HepG2 (cell line): ENCODE data around the gene BACE1-AS. TPM values are rescaled to one million over a fixed set of nuclear protein-coding genes. Genes with fewer than 3 reads are reported as not detected.

Experiments used
- CEBPG ChIP-seq: IDR thresholded peaks from 2 replicates; pipeline ENCODE4 v1.6.1; 2016
- DR1 ChIP-seq: sonication (generic); formaldehyde crosslinking; IDR thresholded peaks from 2 replicates; pipeline ENCODE4 v1.8.0; 2021; ENCODE audit warnings: mild to moderate bottlenecking, missing genetic modification reagents, inconsistent platforms
- ERF ChIP-seq: IDR thresholded peaks from 2 replicates; pipeline ENCODE4 v1.6.1; 2018; ENCODE audit warnings: missing biosample characterization, missing genetic modification reagents
- HIC2 ChIP-seq: sonication (generic); formaldehyde crosslinking; IDR thresholded peaks from 2 replicates; pipeline ENCODE4 v1.9.0; 2022; ENCODE audit warnings: low read depth, missing genetic modification reagents
- IRX3 ChIP-seq: sonication (generic); formaldehyde crosslinking; IDR thresholded peaks from 2 replicates; pipeline ENCODE4 v1.8.1; 2023; ENCODE audit warnings: mild to moderate bottlenecking, low read depth, missing genetic modification reagents, borderline replicate concordance
- KLF16 ChIP-seq, 2 experiments: sonication (generic) in 1 of 2; formaldehyde crosslinking in 1 of 2; IDR thresholded peaks; 2 replicates each; pipeline versions ENCODE4 v1.6.1 to v1.8.0; 2016 to 2023; ENCODE audit warnings: missing genetic modification reagents in 2 of 2, missing compliant biosample characterization in 1 of 2
- MBNL3 ChIP-seq: fragments of 250-450 bp; sonication (Bioruptor Pico); conservative IDR thresholded peaks from 2 replicates; pipeline ENCODE4 v1.8.0; 2022; ENCODE audit warnings: mild to moderate bottlenecking, inconsistent platforms
- ONECUT2 ChIP-seq: sonication (generic); formaldehyde crosslinking; IDR thresholded peaks from 2 replicates; pipeline ENCODE4 v1.4.0; 2020; ENCODE audit warnings: missing genetic modification reagents
- POGK ChIP-seq: sonication (generic); formaldehyde crosslinking; conservative IDR thresholded peaks from 2 replicates; pipeline ENCODE4 v1.8.0; 2022; ENCODE audit warnings: mild to moderate bottlenecking, moderate library complexity, missing genetic modification reagents
- POLR2AphosphoS5 ChIP-seq: IDR thresholded peaks from 2 replicates; pipeline ENCODE4 v1.6.1; 2012; ENCODE audit warnings: low read depth, low read length
- PRDM4 ChIP-seq: sonication (generic); formaldehyde crosslinking; IDR thresholded peaks from 2 replicates; pipeline ENCODE4 v1.9.0; 2021; ENCODE audit warnings: missing genetic modification reagents, borderline replicate concordance
- RFXAP ChIP-seq: sonication (generic); formaldehyde crosslinking; IDR thresholded peaks from 2 replicates; pipeline ENCODE4 v1.4.0; 2020; ENCODE audit warnings: missing genetic modification reagents, borderline replicate concordance
- ZBTB49 ChIP-seq: sonication (generic); formaldehyde crosslinking; IDR thresholded peaks from 2 replicates; pipeline ENCODE4 v1.4.0; 2020; ENCODE audit warnings: missing genetic modification reagents, borderline replicate concordance
- ZNF138 ChIP-seq: sonication (generic); formaldehyde crosslinking; IDR thresholded peaks from 2 replicates; pipeline ENCODE4 v1.5.0; 2020; ENCODE audit warnings: mild to moderate bottlenecking, low read depth, missing genetic modification reagents
- ZNF776 ChIP-seq: sonication (generic); formaldehyde crosslinking; IDR thresholded peaks from 2 replicates; pipeline ENCODE4 v1.4.0; 2020; ENCODE audit warnings: mild to moderate bottlenecking, missing genetic modification reagents
- ZNF839 ChIP-seq: sonication (generic); formaldehyde crosslinking; IDR thresholded peaks from 2 replicates; pipeline ENCODE4 v1.4.0; 2020; ENCODE audit warnings: missing genetic modification reagents, mild to moderate bottlenecking, borderline replicate concordance
- ZSCAN21 ChIP-seq: sonication (generic); formaldehyde crosslinking; IDR thresholded peaks from 2 replicates; pipeline ENCODE4 v1.8.0; 2022; ENCODE audit warnings: mild to moderate bottlenecking, missing genetic modification reagents, moderate library complexity, borderline replicate concordance
- polyA plus RNA-seq, 8 experiments: library from polyadenylated mRNA; depleted of rRNA in 3 of 8; stranded (reverse) in 7 of 8; unstranded in 1 of 8; fragments of >200 nt; fragmentation: Illumina TruSeq in 4 of 8; extraction: Trizol in 4 of 8; gene quantifications; 2 replicates each; pipeline versions ENCODE4 v1.2.1 to v1.2.3, GENCODE V29; 2011 to 2016; ENCODE audit warnings: low read depth in 4 of 8, missing spikeins in 1 of 8, mixed read lengths in 1 of 8; ENCODE audit not compliant: insufficient read depth in 1 of 8
- total RNA-seq, 5 experiments: library from RNA; depleted of rRNA; stranded (reverse); fragments of >200 nt; fragmentation: Illumina TruSeq; extraction: Trizol; gene quantifications; 2 replicates each; pipeline ENCODE4 v1.2.3, GENCODE V29; 2016; ENCODE audit warnings: low read depth in 1 of 5

The BACE1-AS gene
- total and polyA plus RNA-seq, 2 of the 13 experiments (the other 11 are each of a cell fraction or from before 2014, with no cell fraction given): 2.0 to 3.9 TPM

GRCh38 chr11:117299351-117300282 lies 8.5 kb downstream of the BACE1-AS start (continued):
- TF ChIP-seq ONECUT2 (peak; percentile 99), MBNL3 (CRISPR knock-in tag) (no peak), CEBPG (CRISPR knock-in tag) (0 out of 2 replicates have a peak, but pooled peaks have one; percentile 4), ZNF138 (CRISPR knock-in tag) (no peak), ZSCAN21 (peak; percentile 67; the same call in 1 of the 2 replicates), ZNF776 (CRISPR knock-in tag) (0 out of 2 replicates have a peak, but pooled peaks have one; percentile 44), RFXAP (peak; percentile 62; the same call in 1 of the 2 replicates), ERF (CRISPR knock-in tag) (peak; percentile 55), PRDM4 (CRISPR knock-in tag) (no peak), DR1 (CRISPR knock-in tag) (peak; percentile 48; the same call in 1 of the 2 replicates), IRX3 (CRISPR knock-in tag) (no peak), ZNF839 (no peak), KLF16 (CRISPR knock-in tag; IDR thresholded peaks at IDR 0.05) (peak in 1 of 2 experiments; percentile 48; a peak in 1 of 4 replicates), ZBTB49 (no peak), HIC2 (0 out of 2 replicates have a peak, but pooled peaks have one; percentile 29), POLR2AphosphoS5 (peak; percentile 82), POGK (CRISPR knock-in tag) (peak; percentile 28; the same call in 1 of the 2 replicates)
